GM19468 (cell line): ENCODE results near the gene YWHAB.

Source experiments
- ATAC-seq: cut with Tn5 transposase; IDR thresholded peaks from one replicate; pipeline ENCODE4 v1.9.1; 2021; ENCODE audit warnings: mild to moderate bottlenecking, moderate library complexity, moderate number of reproducible peaks; ENCODE audit not compliant: unreplicated experiment; ENCODE audit errors: extremely low read depth

YWHAB gene

GRCh38 chr20:44910690-44911262 is 25.3 kb downstream of the YWHAB start:
- no peak for ATAC-seq

- no peak for ATAC-seq
These were observed 25.9 kb downstream of the YWHAB start for GRCh38 chr20:44911264-44911921.

GRCh38 chr20:44912189-44912588 is 26.7 kb downstream of the YWHAB start:
- ATAC-seq: no peak

DNA sequence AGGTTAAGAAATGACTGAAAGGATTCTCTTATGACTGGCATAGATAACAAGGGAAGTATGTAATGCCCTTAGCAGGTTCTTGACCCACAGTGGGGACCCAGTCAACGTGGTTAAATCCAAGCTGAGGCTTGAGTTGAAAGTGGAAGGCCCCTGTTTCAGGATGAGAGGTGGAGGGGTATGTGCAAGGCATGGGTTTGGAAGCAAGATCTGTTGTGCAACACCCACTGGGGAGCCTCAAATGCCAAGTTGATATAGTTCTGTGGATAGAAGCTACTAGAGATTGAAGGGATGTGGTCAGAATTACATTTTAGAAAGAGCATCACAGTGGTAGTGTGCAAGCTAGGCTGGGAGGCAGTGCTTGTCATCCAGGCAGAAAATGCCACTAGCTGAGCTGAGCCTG is 29.4 kb downstream of the YWHAB start:
- no peak for ATAC-seq

- no peak for ATAC-seq
These were observed 31.1 kb downstream of the YWHAB start for GRCh38 chr20:44916586-44916985.

DNA sequence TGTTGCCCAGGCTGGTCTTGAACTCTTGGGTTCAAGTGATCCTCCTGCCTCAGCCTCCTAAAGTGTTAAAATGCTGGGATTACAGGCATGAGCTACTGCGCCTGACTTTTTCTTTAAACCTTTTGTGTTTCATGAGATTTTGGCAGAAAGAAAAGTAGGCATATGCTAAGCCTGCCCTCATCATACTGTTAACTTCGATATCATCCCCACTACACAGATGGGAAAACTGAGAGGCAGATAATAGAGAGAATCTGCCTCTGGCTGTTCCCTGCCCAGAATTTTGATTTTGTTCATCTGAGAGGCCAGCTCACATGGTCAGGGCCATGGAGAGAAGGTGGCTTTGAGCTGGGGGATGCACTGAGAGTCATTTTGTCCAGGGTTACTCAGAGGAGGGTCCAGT is 31.9 kb downstream of the YWHAB start:
- no peak for ATAC-seq

DNA sequence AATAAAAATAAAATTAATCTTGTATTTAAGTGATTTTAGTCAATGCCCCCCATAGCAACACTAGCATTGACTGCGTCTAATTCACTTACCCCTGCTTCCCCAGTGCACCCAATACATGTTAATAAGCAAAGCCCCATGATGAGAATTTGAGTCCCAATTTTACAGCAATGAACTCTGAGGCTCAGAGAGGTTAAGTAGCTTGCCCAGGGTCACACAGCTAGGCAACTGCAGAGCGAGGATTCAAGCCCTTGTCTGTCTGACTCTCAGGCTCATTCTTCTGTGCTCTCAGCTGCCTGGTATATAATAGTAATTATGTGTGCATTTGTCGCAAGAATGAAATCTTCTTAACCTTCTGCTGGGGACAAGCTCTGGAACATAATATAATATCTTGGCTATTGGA is 32.8 kb downstream of the YWHAB start:
- no peak for ATAC-seq

- no peak for ATAC-seq
These were observed 33.3 kb downstream of the YWHAB start for GRCh38 chr20:44918761-44919160.

GRCh38 chr20:44921447-44921846 is 35.9 kb downstream of the YWHAB start:
- ATAC-seq: no peak

DNA sequence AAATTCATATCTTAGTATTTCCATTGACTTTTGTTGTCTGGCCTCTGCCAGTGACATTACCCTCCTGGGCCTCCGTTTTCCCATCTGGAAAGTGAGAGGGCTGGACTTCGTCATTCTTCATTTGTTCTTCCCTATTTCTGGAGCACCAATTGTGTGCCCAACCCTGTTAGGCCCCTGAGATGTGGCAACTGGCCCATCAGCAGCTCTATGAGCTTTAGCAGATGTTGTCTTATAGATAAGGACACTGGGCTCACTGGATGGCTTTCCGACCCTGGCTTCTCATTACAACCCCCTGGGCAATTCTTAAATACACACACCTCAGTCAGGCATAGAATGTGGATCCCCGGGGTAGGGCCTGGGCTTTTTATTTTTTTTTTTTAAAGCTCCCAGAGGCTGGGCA is 39.0 kb downstream of the YWHAB start:
- ATAC-seq: no peak

DNA sequence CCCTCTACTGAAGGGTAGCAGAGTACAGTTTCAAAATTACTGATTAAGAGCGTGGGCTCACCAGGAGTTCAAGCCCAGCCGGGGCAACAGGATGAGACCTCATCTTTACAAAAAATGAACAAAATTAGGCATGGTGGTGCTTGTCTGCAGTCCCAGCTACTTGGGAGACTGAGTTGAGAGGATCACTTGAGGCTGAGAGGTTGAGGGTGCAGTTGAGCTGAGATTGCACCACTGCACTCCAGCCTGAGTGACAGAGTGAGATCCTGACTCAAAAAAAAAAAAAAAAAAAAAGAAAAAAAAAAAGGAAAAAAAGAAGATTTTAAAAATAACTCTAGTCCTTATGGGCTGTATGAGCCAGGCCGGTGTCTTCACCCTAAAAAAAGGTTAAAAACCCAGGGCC is 43.1 kb downstream of the YWHAB start:
- no peak for ATAC-seq

GRCh38 chr20:44930517-44931168 is 45.1 kb downstream of the YWHAB start:
- ATAC-seq: no peak

GRCh38 chr20:44931911-44932310 is 46.4 kb downstream of the YWHAB start:
- no peak for ATAC-seq

DNA sequence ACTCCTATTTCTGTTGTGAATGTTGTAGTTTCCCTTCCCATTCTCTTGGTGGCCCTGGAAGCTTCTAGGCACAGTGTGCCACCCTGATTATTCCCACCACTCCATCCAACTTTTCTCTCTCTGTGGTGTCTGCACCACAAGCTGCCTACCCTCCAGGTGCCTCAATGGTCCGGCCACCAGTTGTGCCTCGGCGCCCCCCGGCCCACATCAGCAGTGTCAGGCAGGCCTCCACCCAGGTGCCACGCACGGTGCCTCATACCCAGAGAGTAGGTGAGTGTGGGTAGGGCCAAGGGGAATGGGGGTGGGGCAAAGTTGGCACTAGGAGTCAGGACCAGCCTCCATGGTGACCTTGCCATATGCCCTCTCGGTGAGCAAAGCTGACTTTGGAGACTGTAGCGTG is 47.4 kb downstream of the YWHAB start:
- ATAC-seq: no peak

GRCh38 chr20:44936510-44936909 is 51.0 kb downstream of the YWHAB start:
- no peak for ATAC-seq

GRCh38 chr20:44938637-44939036 is 53.1 kb downstream of the YWHAB start:
- ATAC-seq: no peak

DNA sequence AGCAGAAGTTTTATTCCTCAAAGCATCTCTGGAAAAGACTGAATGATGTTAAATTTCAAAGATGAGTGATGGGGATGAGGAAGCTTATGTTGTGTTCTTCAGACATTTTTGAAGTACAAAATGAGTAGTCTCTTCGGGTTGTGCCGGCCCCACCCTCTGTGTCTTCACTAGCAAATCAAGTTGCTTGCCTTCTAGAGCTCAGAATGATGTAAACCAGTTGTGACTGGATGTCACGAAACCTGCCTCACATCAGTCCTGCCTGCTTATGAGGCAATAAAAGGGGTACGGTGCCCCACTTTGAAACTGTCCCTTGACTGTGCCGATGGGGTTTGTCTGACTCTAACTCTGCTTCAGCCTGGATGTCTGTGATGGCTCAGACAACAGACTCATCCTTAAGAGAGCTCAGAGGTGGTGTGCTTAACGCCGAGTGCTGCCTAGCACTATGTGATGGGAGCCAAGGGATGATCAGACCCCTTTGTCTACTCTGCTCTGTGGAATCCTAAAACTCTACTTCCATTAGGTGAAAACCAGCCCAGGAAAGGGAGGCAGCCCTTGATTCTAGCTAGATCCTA is 55.7 kb downstream of the YWHAB start:
- no peak for ATAC-seq

DNA sequence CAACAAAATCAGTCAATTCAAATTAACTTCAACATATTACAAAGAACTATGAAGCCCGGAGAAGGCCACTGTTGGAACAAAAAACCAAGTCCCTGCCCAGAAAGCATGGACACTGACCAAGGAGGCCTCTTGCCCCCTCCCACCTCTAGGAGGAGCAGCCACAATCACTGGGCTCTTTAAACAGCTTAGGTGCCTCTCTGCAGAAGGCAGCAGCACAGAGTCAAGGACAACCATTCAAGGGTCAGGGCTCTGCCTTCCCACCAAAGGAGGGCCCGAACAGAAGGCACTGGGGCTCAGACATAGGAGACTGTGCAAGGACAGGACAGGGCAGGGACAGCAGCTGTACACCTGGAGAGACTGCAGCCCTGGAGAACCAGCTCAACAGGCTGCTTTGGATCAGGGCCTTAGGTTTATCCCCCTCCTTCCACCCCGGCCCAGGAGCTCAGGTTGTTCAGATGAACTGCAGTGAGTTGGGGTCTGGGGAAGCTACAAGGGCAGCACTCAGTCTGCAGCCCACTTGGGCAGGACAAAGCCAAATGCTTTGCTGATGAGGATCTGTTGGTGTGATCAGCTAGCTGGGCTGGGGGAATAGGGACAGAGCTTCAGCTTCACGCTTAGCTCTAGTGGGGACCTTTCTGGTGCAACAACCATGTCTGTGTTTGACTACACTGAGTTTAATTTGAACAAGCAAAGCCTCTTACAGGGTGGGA is 56.9 kb downstream of the YWHAB start:
- ATAC-seq: no peak

DNA sequence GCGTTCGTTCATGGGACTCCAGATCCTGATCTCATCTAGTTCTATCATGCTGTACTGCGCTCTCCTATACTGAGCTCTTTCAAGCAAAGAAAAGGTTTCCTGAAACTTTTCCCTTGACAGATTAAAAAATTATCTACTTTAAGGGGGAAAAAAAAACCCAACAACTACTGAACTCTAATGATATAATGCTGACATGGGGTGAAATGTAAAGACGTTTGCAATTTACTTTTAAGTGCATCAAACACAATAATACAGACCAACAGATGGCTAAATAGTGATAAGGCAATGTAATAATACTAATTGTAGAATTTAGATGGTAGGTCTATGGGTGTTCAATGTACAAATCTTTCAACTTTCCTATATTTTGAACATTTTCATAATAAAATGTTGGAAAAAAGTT is 58.3 kb downstream of the YWHAB start:
- no peak for ATAC-seq

- no peak for ATAC-seq
These were observed 59.8 kb downstream of the YWHAB start for GRCh38 chr20:44945261-44945660.

- ATAC-seq: no peak
These were observed 60.9 kb downstream of the YWHAB start for GRCh38 chr20:44946271-44946852.
